ACC112 (cell line): ENCODE measurements around the gene WDR86.

Experiments
- H2AFZ ChIP-seq: fragments of 200-600 bp; sonication (generic); one replicate; pipeline ENCODE4 v1.6.0; 2017; ENCODE audit warnings: antibody characterized with exemption, low read length; ENCODE audit not compliant: unreplicated experiment
- H3K27ac ChIP-seq: fragments of 200-600 bp; sonication (generic); 2 replicates; pipeline ENCODE4 v1.5.1; 2014; ENCODE audit warnings: low read depth, mild to moderate bottlenecking, antibody characterized with exemption, low read length, moderate library complexity
- H3K27me3 ChIP-seq: fragments of 200-600 bp; sonication (generic); 2 replicates; pipeline ENCODE4 v1.6.1; 2014; ENCODE audit warnings: mild to moderate bottlenecking, antibody characterized with exemption, low read length, moderate library complexity, mixed read lengths; ENCODE audit not compliant: insufficient read depth
- H3K36me3 ChIP-seq: fragments of 200-600 bp; sonication (generic); 2 replicates; pipeline ENCODE4 v1.6.1; 2016; ENCODE audit warnings: mild to moderate bottlenecking, antibody characterized with exemption, low read length, moderate library complexity, mixed read lengths; ENCODE audit not compliant: insufficient read depth
- H3K4me1 ChIP-seq: fragments of 200-600 bp; sonication (generic); one replicate; pipeline ENCODE4 v1.6.1; 2016; ENCODE audit warnings: low read length, mixed read lengths; ENCODE audit not compliant: insufficient read depth, unreplicated experiment, control insufficient read depth
- H3K4me3 ChIP-seq: fragments of 200-600 bp; sonication (generic); 2 replicates; pipeline ENCODE4 v1.5.1; 2014; ENCODE audit warnings: mild to moderate bottlenecking, low read depth, low read length
- H3K79me2 ChIP-seq: fragments of 200-600 bp; sonication (generic); one replicate; pipeline ENCODE4 v1.6.0; 2016; ENCODE audit warnings: low read length; ENCODE audit not compliant: control insufficient read depth, unreplicated experiment, insufficient read depth

Gene WDR86

GRCh38 chr7:151426441-151426903, 16.6 kb upstream of the WDR86 start:
- H3K36me3 ChIP-seq, result no peaks in the 10 kb centered on the region
- H3K27me3 ChIP-seq, result peaks cover 9% of the 10 kb centered on the region; the same call in 1 of the 2 replicates
- peak overlapping the region; percentile 45 for H3K4me3 ChIP-seq
- H3K79me2 ChIP-seq, result no peaks in the 10 kb centered on the region
- peaks cover 27% of the 10 kb centered on the region for H3K4me1 ChIP-seq
- H2AFZ ChIP-seq, result no peak overlapping the region
- peak overlapping the region; percentile 85 for H3K27ac ChIP-seq

GRCh38 chr7:151425670-151426440, 16.0 kb upstream of the WDR86 start:
- H3K79me2 ChIP-seq, result no peaks in the 10 kb centered on the region
- peaks cover 27% of the 10 kb centered on the region for H3K4me1 ChIP-seq
- peak overlapping the region; percentile 85 for H3K27ac ChIP-seq
- peaks cover 9% of the 10 kb centered on the region; the same call in 1 of the 2 replicates for H3K27me3 ChIP-seq
- peak overlapping the region; percentile 45 for H3K4me3 ChIP-seq
- no peak overlapping the region for H2AFZ ChIP-seq
- no peaks in the 10 kb centered on the region for H3K36me3 ChIP-seq

DNA sequence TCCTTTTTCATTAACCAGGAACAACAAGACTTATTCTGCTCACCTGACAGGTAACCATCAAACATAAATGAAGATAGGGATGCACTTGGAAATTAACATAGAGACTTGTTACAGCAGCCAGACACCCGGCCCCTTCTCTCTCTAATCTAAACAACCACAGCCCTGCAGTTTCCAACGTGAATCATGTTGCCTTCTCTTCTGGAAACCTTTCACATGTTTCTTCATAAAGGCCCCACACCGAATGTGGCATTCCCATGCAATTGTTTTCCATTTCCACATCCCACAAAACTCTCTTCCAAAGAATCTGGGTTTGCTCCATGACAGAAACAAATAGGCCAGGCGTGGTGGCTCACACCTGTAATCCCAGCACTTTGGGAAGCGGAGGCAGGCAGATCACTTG, 15.0 kb upstream of the WDR86 start:
- no peaks in the 10 kb centered on the region for H3K36me3 ChIP-seq
- no peak overlapping the region for H3K27ac ChIP-seq
- H3K4me3 ChIP-seq, result no peak overlapping the region

DNA sequence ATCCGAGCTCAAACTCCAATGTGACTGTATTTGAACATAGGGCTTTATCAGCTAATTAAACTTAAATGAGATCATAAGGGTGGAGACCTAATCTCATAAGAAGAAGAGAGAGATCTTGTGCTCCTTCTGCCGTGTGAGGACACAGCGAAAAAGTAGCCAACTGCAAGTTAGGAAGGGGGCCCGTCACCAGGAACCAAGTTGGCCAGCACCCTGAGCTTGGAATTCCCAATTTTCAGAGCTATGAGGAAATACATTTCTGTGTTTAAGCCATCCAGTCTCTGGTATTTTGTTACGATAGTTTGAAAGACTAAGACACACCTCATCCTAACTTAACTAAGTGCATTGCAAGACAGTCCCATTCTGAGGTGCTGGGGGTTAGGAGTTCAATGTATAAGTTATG, 14.1 kb upstream of the WDR86 start:
- no peak overlapping the region for H3K4me3 ChIP-seq
- H3K4me1 ChIP-seq, result peaks cover 27% of the 10 kb centered on the region
- no peaks in the 10 kb centered on the region for H3K36me3 ChIP-seq
- H3K27me3 ChIP-seq, result peaks cover 9% of the 10 kb centered on the region; the same call in 1 of the 2 replicates
- H3K27ac ChIP-seq, result no peak overlapping the region
- H2AFZ ChIP-seq, result no peak overlapping the region
- no peaks in the 10 kb centered on the region for H3K79me2 ChIP-seq

More for the DNA sequence above, 15.0 kb upstream of the WDR86 start:
- Histone ChIP-seq H3K4me1 (peaks cover 27% of the 10 kb centered on the region), H2AFZ (no peak overlapping the region), H3K27me3 (peaks cover 9% of the 10 kb centered on the region; the same call in 1 of the 2 replicates), H3K79me2 (no peaks in the 10 kb centered on the region)

DNA sequence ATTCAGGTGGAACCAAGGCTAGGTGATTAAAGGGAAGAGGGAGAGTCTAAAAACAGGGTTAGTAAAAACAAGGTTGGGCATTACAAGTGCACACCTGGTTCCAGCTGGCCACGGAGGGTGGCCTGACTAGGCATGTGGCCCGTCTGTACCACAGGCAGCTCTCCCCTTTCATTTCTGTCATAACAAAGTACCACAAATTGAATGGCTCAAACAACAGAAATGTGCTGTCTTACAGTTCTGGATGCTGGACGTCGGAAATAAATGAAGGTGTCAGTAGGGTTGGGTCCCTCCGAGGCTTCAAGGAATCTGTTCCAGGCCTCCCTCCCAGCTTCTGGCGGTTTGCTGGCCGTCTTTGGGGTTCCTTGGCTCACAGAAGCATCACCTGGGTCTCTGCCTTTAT, 13.4 kb upstream of the WDR86 start:
- Histone ChIP-seq H2AFZ (no peak overlapping the region), H3K27ac (no peak overlapping the region), H3K36me3 (no peaks in the 10 kb centered on the region)

GRCh38 chr7:151422212-151422611, 12.4 kb upstream of the WDR86 start:
- H2AFZ ChIP-seq, result no peak overlapping the region
- peaks cover 18% of the 10 kb centered on the region for H3K4me1 ChIP-seq
- peaks cover 9% of the 10 kb centered on the region; the same call in 1 of the 2 replicates for H3K27me3 ChIP-seq
- no peaks in the 10 kb centered on the region for H3K36me3 ChIP-seq
- H3K4me3 ChIP-seq, result no peak overlapping the region
- no peak overlapping the region for H3K27ac ChIP-seq
- H3K79me2 ChIP-seq, result no peaks in the 10 kb centered on the region

More for the DNA sequence above, 13.4 kb upstream of the WDR86 start:
- no peak overlapping the region for H3K4me3 ChIP-seq
- peaks cover 24% of the 10 kb centered on the region for H3K4me1 ChIP-seq
- H3K79me2 ChIP-seq, result no peaks in the 10 kb centered on the region
- peaks cover 9% of the 10 kb centered on the region; the same call in 1 of the 2 replicates for H3K27me3 ChIP-seq

- no peaks in the 10 kb centered on the region for H3K79me2 ChIP-seq
- no peaks in the 10 kb centered on the region for H3K4me1 ChIP-seq
- H3K4me3 ChIP-seq, result no peak overlapping the region
- peaks cover 9% of the 10 kb centered on the region; the same call in 1 of the 2 replicates for H3K27me3 ChIP-seq
- no peak overlapping the region for H3K27ac ChIP-seq
- no peak overlapping the region for H2AFZ ChIP-seq
- no peaks in the 10 kb centered on the region for H3K36me3 ChIP-seq
Observed at GRCh38 chr7:151420144-151420543, 10.3 kb upstream of the WDR86 start.

DNA sequence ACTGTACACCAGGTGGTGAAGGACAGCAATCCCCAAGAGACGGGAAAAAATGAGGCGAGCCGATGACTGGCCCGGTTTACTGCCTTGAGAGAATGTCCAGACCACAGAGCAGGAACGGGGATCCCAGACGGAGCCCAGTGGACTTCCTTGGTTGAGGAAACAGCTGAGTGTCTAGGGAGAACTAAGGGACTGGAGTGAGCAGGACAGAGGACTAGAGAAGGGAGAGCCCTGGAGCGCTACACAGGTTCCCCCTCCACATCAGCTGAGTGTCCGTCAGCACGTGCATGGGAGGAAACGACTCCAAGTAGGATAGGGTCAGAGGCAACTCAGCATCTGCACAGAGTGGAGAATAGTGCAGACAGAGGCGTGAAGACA, 7.1 kb upstream of the WDR86 start:
- no peak overlapping the region for H2AFZ ChIP-seq
- H3K4me1 ChIP-seq, result no peaks in the 10 kb centered on the region
- H3K79me2 ChIP-seq, result no peaks in the 10 kb centered on the region
- H3K4me3 ChIP-seq, result no peak overlapping the region
- H3K27ac ChIP-seq, result no peak overlapping the region
- H3K27me3 ChIP-seq, result peaks cover 22% of the 10 kb centered on the region
- H3K36me3 ChIP-seq, result no peaks in the 10 kb centered on the region

DNA sequence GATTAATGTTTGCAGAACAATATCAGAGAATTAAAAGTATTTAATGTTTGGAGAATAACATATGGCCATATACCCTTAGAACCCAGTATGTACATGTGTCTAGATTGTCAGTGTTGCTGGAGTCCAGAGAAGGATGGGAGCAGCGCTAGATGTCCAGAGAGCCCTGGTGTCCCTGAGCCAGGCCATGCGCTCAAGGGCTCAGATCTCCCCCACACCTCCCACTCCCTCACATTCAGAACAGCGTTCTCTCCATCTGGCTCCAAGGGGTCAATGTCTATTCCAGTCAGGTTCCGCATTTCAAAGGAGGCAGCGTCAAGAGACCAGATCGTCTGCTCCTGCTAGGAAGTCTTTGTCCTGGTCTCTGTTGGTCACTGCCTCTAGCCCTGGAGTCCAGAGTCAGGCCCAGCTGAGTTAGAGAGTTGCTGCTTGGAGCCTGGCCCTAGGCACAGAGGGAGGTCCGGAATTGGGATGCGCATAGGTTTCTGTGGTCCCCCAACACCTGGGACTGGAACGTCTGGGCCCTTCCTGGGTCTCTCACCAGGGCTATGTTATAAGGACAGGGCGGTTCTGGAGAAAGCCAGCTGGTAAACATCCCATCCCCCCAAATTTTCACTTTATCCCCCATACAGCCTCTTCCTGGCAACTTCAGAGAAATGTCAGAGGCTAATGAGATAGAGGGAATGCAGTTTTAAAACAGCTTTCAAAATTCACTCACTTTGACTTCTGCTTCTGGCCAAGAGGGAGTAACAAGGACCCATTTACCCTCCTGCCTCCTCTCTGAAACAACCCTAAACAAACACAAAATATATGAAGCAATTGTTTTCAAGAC, 6.5 kb upstream of the WDR86 start:
- Histone ChIP-seq H3K79me2 (no peaks in the 10 kb centered on the region), H3K4me1 (no peaks in the 10 kb centered on the region), H2AFZ (no peak overlapping the region), H3K27me3 (peaks cover 28% of the 10 kb centered on the region), H3K36me3 (no peaks in the 10 kb centered on the region), H3K27ac (no peak overlapping the region), H3K4me3 (no peak overlapping the region)

- H3K27ac ChIP-seq, result no peak overlapping the region
Observed at GRCh38 chr7:151415375-151416105, 5.7 kb upstream of the WDR86 start.

More at GRCh38 chr7:151415375-151416105, 5.7 kb upstream of the WDR86 start:
- Histone ChIP-seq H3K4me3 (no peak overlapping the region), H2AFZ (no peak overlapping the region), H3K27me3 (peaks cover 36% of the 10 kb centered on the region), H3K4me1 (no peaks in the 10 kb centered on the region), H3K79me2 (no peaks in the 10 kb centered on the region), H3K36me3 (no peaks in the 10 kb centered on the region)
